ENCODE data around the gene GPRASP1. TPM values are rescaled to one million over a fixed set of nuclear protein-coding genes. Genes with fewer than 3 reads are reported as not detected.

The GPRASP1 gene
- total RNA-seq, 1 donor from 2014 or later: 2.3 TPM

GRCh38 chrX:102610905-102611304 lies 40.4 kb upstream of the GPRASP1 start:
- Mint-ChIP-seq H3K27ac (ENCODE audit: unreplicated experiment) (no peak overlapping the region), H3K36me3 (ENCODE audit: low read depth, unreplicated experiment) (peaks cover 2% of the 10 kb centered on the region), H3K4me1 (ENCODE audit: low read depth, unreplicated experiment) (no peaks in the 10 kb centered on the region), H3K9me3 (ENCODE audit: unreplicated experiment) (no peaks in the 10 kb centered on the region), H3K27me3 (ENCODE audit: low read depth, unreplicated experiment) (no peaks in the 10 kb centered on the region), H3K4me3 (ENCODE audit: unreplicated experiment) (no peak overlapping the region)
- FAIRE-seq (no peak), DNase-seq (ENCODE audit: low read depth) (no peak)
- Histone ChIP-seq H3K27ac (ENCODE audit: low read depth, low read length) (no peak overlapping the region), H3K36me3 (ENCODE audit: insufficient read depth, low read length) (no peaks in the 10 kb centered on the region), H3K4me3 (ENCODE audit: insufficient read depth, low read depth, low read length) (no peak overlapping the region), H4K20me1 (ENCODE audit: insufficient read depth, low read length) (peaks cover 9% of the 10 kb centered on the region), H3K9ac (ENCODE audit: low read length) (no peak overlapping the region), H3K4me2 (ENCODE audit: low read length) (no peak overlapping the region), H3K9me3 (ENCODE audit: insufficient read depth, low read depth, low read length) (no peaks in the 10 kb centered on the region), H3K27me3 (ENCODE audit: insufficient read depth, low read length) (no peaks in the 10 kb centered on the region), H3K79me2 (ENCODE audit: insufficient read depth, low read length) (peaks cover 26% of the 10 kb centered on the region), H2AFZ (ENCODE audit: low read depth, low read length) (no peak overlapping the region), H3K4me1 (ENCODE audit: insufficient read depth, low read length) (no peaks in the 10 kb centered on the region)
- TF ChIP-seq CTCF (IDR thresholded peaks at IDR 0.05; ENCODE audit: insufficient read depth, low read depth, low read length) (no peak), EZH2 (IDR thresholded peaks at IDR 0.05; ENCODE audit: insufficient read depth, low read length) (no peak)

GRCh38 chrX:102624105-102624504 lies 27.2 kb upstream of the GPRASP1 start:
- Histone ChIP-seq H3K27ac (ENCODE audit: low read depth, low read length) (no peak overlapping the region), H3K9ac (ENCODE audit: low read length) (no peak overlapping the region), H4K20me1 (ENCODE audit: insufficient read depth, low read length) (peaks cover 13% of the 10 kb centered on the region), H2AFZ (ENCODE audit: low read depth, low read length) (no peak overlapping the region), H3K4me3 (ENCODE audit: insufficient read depth, low read depth, low read length) (no peak overlapping the region), H3K4me1 (ENCODE audit: insufficient read depth, low read length) (no peaks in the 10 kb centered on the region), H3K9me3 (ENCODE audit: insufficient read depth, low read depth, low read length) (no peaks in the 10 kb centered on the region), H3K79me2 (ENCODE audit: insufficient read depth, low read length) (peaks cover 34% of the 10 kb centered on the region), H3K27me3 (ENCODE audit: insufficient read depth, low read length) (no peaks in the 10 kb centered on the region), H3K4me2 (ENCODE audit: low read length) (no peak overlapping the region), H3K36me3 (ENCODE audit: insufficient read depth, low read length) (no peaks in the 10 kb centered on the region)
- Mint-ChIP-seq H3K4me3 (ENCODE audit: unreplicated experiment) (no peak overlapping the region), H3K27ac (ENCODE audit: unreplicated experiment) (peak overlapping the region; percentile 66), H3K4me1 (ENCODE audit: low read depth, unreplicated experiment) (peaks cover 12% of the 10 kb centered on the region), H3K27me3 (ENCODE audit: low read depth, unreplicated experiment) (no peaks in the 10 kb centered on the region), H3K36me3 (ENCODE audit: low read depth, unreplicated experiment) (peaks cover 8% of the 10 kb centered on the region), H3K9me3 (ENCODE audit: unreplicated experiment) (peaks cover 13% of the 10 kb centered on the region)
- TF ChIP-seq EZH2 (IDR thresholded peaks at IDR 0.05; ENCODE audit: insufficient read depth, low read length) (no peak), CTCF (IDR thresholded peaks at IDR 0.05; ENCODE audit: insufficient read depth, low read depth, low read length) (no peak)
- DNase-seq (ENCODE audit: low read depth) (peak; percentile 56), FAIRE-seq (peak; percentile 95)

DNA sequence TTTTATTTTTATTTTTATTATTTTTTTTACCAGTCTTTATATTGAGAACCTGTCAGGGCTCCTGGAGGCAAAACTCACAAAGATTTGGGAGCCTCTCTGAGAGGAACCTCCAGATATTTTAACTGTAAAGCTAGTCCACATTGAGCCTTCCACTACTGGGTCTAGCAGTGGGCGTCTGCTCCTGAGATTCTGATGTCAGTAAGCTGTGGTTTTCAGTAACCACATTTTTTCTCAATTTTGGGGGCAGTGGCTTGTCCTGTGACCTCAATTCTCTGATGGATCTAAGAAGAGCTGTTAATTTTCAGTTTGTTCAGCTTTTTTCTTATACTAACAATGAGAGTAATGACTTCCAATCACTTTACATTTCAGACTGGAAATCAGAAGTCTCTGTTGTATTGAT lies 23.6 kb upstream of the GPRASP1 start:
- FAIRE-seq (peak; percentile 90), DNase-seq (ENCODE audit: low read depth) (no peak)
- H3K4me3 Mint-ChIP-seq (ENCODE audit: unreplicated experiment): no peak overlapping the region
- H3K79me2 ChIP-seq (ENCODE audit: insufficient read depth, low read length): peaks cover 15% of the 10 kb centered on the region
- TF ChIP-seq EZH2 (IDR thresholded peaks at IDR 0.05; ENCODE audit: insufficient read depth, low read length) (no peak), CTCF (IDR thresholded peaks at IDR 0.05; ENCODE audit: insufficient read depth, low read depth, low read length) (no peak)
- no peak overlapping the region for H3K27ac Mint-ChIP-seq (ENCODE audit: unreplicated experiment)
- peaks cover 2% of the 10 kb centered on the region for H3K36me3 Mint-ChIP-seq (ENCODE audit: low read depth, unreplicated experiment)
- H3K27me3 Mint-ChIP-seq (ENCODE audit: low read depth, unreplicated experiment): no peaks in the 10 kb centered on the region
- no peaks in the 10 kb centered on the region for H3K36me3 ChIP-seq (ENCODE audit: insufficient read depth, low read length)
- H3K4me1 ChIP-seq (ENCODE audit: insufficient read depth, low read length): no peaks in the 10 kb centered on the region
- H3K4me2 ChIP-seq (ENCODE audit: low read length): no peak overlapping the region
- peaks cover 5% of the 10 kb centered on the region for H4K20me1 ChIP-seq (ENCODE audit: insufficient read depth, low read length)
- H3K4me1 Mint-ChIP-seq (ENCODE audit: low read depth, unreplicated experiment): peaks cover 12% of the 10 kb centered on the region
- H3K9ac ChIP-seq (ENCODE audit: low read length): no peak overlapping the region
- no peak overlapping the region for H2AFZ ChIP-seq (ENCODE audit: low read depth, low read length)
- H3K9me3 ChIP-seq (ENCODE audit: insufficient read depth, low read depth, low read length): no peaks in the 10 kb centered on the region
- no peaks in the 10 kb centered on the region for H3K27me3 ChIP-seq (ENCODE audit: insufficient read depth, low read length)
- no peak overlapping the region for H3K27ac ChIP-seq (ENCODE audit: low read depth, low read length)
- no peaks in the 10 kb centered on the region for H3K9me3 Mint-ChIP-seq (ENCODE audit: unreplicated experiment)
- H3K4me3 ChIP-seq (ENCODE audit: insufficient read depth, low read depth, low read length): no peak overlapping the region

Measured in astrocyte (in vitro differentiated cells and primary cell).